GM21423 (cell line): ENCODE measurements around the gene MIER2.

ENCODE experiments used
- ATAC-seq: cut with Tn5 transposase; IDR thresholded peaks from one replicate; pipeline ENCODE4 v1.9.1; 2021; ENCODE audit warnings: mild to moderate bottlenecking, moderate library complexity; ENCODE audit not compliant: unreplicated experiment

Gene MIER2

GRCh38 chr19:378706-379105 is 34.1 kb upstream of the MIER2 start:
- no peak for ATAC-seq

- ATAC-seq, result no peak
Observed at GRCh38 chr19:377801-378581, 33.4 kb upstream of the MIER2 start.

GRCh38 chr19:376111-376470 is 31.5 kb upstream of the MIER2 start:
- ATAC-seq, result no peak

- no peak for ATAC-seq
Observed at GRCh38 chr19:375395-376110, 31.0 kb upstream of the MIER2 start.

GRCh38 chr19:374886-375235 is 30.3 kb upstream of the MIER2 start:
- no peak for ATAC-seq

- ATAC-seq, result no peak
Observed at GRCh38 chr19:374183-374885, 29.7 kb upstream of the MIER2 start.

GRCh38 chr19:373391-374182 is 29.0 kb upstream of the MIER2 start:
- ATAC-seq, result no peak

GRCh38 chr19:372306-372890 is 27.8 kb upstream of the MIER2 start:
- no peak for ATAC-seq

- no peak for ATAC-seq
Observed at GRCh38 chr19:371501-372168, 27.0 kb upstream of the MIER2 start.

GRCh38 chr19:370641-371330 is 26.2 kb upstream of the MIER2 start:
- no peak for ATAC-seq

GRCh38 chr19:369876-370275 is 25.3 kb upstream of the MIER2 start:
- ATAC-seq, result no peak

- ATAC-seq, result no peak
Observed at GRCh38 chr19:369256-369655, 24.7 kb upstream of the MIER2 start.

GRCh38 chr19:368630-369024 is 24.0 kb upstream of the MIER2 start:
- no peak for ATAC-seq

GRCh38 chr19:367963-368629 is 23.5 kb upstream of the MIER2 start:
- no peak for ATAC-seq

- no peak for ATAC-seq
Observed at GRCh38 chr19:367561-367960, 23.0 kb upstream of the MIER2 start.

GRCh38 chr19:366951-367350 is 22.4 kb upstream of the MIER2 start:
- no peak for ATAC-seq

GRCh38 chr19:366205-366783 is 21.7 kb upstream of the MIER2 start:
- no peak for ATAC-seq

- ATAC-seq, result no peak
Observed at GRCh38 chr19:364496-365287, 20.1 kb upstream of the MIER2 start.
